ENCODE measurements around the gene CENPL. TPM values are rescaled to one million over a fixed set of nuclear protein-coding genes. Genes with fewer than 3 reads are reported as not detected.

CENPL gene
- total RNA-seq, 6 experiments from 2014 or later = 1.0 to 2.2 (median 1.6) TPM

DNA sequence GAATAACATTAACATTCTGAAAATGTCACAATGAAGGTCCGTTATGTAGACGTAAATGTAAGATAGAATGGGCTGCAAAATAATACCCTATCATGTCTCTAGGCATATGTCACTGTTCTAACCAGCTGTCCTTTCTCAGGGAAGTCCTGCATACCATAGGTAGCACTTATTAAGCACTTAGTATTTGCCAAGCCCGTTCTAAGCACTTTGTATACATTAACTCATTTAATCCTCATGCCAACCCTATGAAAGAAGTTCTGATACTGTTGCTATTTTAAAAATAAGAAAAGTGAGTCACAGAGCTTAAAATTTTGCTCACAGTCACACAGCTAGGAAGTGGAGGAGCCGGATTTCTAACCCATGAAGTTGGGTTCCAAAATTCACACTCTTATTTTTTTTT, 27.4 kb upstream of the CENPL start:
- DNase-seq (no peak), ATAC-seq (no peak)
- H3K36me3 ChIP-seq = peaks cover 0 to 20% (median 0%) of the 10 kb centered on the region in 4 donors
- intact Hi-C loops (cut with DNase I) = no loop called here
- H3K4me3 ChIP-seq = no peak overlapping the region
- H3K27me3 ChIP-seq = no peaks in the 10 kb centered on the region
- WGBS (ENCODE audit: insufficient coverage, low coverage, low lambda C conversion rate, missing lambda C conversion rate) = 90% methylated on average over 4 of the region's 4 CpGs
- no peaks in the 10 kb centered on the region for H3K4me1 ChIP-seq
- H3K9me3 ChIP-seq = no peaks in the 10 kb centered on the region
- TF ChIP-seq POLR2A (IDR thresholded peaks at IDR 0.05) = no peak
- TF ChIP-seq, protein P1, sequence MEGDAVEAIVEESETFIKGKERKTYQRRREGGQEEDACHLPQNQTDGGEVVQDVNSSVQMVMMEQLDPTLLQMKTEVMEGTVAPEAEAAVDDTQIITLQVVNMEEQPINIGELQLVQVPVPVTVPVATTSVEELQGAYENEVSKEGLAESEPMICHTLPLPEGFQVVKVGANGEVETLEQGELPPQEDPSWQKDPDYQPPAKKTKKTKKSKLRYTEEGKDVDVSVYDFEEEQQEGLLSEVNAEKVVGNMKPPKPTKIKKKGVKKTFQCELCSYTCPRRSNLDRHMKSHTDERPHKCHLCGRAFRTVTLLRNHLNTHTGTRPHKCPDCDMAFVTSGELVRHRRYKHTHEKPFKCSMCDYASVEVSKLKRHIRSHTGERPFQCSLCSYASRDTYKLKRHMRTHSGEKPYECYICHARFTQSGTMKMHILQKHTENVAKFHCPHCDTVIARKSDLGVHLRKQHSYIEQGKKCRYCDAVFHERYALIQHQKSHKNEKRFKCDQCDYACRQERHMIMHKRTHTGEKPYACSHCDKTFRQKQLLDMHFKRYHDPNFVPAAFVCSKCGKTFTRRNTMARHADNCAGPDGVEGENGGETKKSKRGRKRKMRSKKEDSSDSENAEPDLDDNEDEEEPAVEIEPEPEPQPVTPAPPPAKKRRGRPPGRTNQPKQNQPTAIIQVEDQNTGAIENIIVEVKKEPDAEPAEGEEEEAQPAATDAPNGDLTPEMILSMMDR (IDR thresholded peaks at IDR 0.05) = no peak
- H3K27ac ChIP-seq = no peak overlapping the region

DNA sequence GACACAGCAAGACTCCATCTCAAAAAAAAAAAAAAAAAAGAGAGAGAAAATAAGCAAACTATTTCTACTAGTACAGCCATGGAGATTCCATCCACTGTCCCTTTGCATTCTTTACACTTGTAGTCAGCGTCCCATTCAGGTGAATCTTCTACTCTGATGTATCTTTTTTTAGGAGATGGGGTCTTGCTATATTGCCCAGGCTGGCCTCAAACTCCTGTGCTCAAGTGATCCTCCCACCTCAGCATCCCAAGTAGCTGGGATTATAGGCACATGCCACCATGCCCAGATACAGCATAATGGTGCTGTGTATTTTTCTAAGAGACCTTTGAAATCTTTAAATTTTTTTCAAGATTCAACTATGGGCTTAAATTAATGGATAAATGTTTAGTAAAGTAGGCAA, 8.1 kb upstream of the CENPL start:
- no peak overlapping the region for H3K27ac ChIP-seq
- H3K4me3 ChIP-seq = no peak overlapping the region
- WGBS (ENCODE audit: insufficient coverage, low coverage, low lambda C conversion rate, missing lambda C conversion rate) = 100% methylated on average over 1 of the region's 1 CpG
- H3K4me1 ChIP-seq = no peaks in the 10 kb centered on the region
- H3K27me3 ChIP-seq = no peaks in the 10 kb centered on the region
- DNase-seq (no peak), ATAC-seq (no peak)
- intact Hi-C loops (cut with DNase I) = no loop called here
- H3K36me3 ChIP-seq = peaks cover 0 to 35% (median 10%) of the 10 kb centered on the region in 4 donors
- H3K9me3 ChIP-seq = no peaks in the 10 kb centered on the region
- TF ChIP-seq POLR2A (IDR thresholded peaks at IDR 0.05) = no peak
- TF ChIP-seq, protein P1 (IDR thresholded peaks at IDR 0.05) = no peak

DNA sequence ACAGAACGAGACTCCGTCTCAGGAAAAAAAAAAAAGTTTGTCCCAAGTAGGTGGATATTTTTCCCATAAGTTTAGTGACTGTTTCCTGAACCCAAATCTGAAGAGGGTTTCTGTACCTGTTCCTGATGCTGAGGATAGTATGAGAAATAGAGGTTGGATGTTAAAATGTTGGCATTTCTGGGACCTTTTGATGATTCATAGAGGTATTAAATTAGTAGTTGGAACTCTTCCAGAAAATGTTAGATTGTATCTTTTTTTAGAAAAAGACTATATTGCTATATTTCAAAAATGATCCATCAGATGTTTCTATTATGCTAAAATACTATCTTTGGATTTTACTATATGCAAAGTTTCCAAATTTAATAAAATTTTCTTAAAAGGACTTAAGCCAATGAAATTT, 2.9 kb upstream of the CENPL start:
- peaks cover 0 to 6% (median 0%) of the 10 kb centered on the region in 4 donors for H3K4me1 ChIP-seq
- 38% methylated on average over 2 of the region's 2 CpGs for WGBS (ENCODE audit: insufficient coverage, low coverage, low lambda C conversion rate, missing lambda C conversion rate)
- no peak overlapping the region for H3K4me3 ChIP-seq
- TF ChIP-seq, protein P1 (IDR thresholded peaks at IDR 0.05) = no peak
- no peak for TF ChIP-seq POLR2A (IDR thresholded peaks at IDR 0.05)
- intact Hi-C loops (cut with DNase I) = no loop called here
- ATAC-seq (no peak), DNase-seq (no peak)
- no peaks in the 10 kb centered on the region for H3K27me3 ChIP-seq
- no peaks in the 10 kb centered on the region for H3K9me3 ChIP-seq
- no peak overlapping the region for H3K27ac ChIP-seq
- peaks cover 0 to 7% (median 5%) of the 10 kb centered on the region in 4 donors for H3K36me3 ChIP-seq

DNA sequence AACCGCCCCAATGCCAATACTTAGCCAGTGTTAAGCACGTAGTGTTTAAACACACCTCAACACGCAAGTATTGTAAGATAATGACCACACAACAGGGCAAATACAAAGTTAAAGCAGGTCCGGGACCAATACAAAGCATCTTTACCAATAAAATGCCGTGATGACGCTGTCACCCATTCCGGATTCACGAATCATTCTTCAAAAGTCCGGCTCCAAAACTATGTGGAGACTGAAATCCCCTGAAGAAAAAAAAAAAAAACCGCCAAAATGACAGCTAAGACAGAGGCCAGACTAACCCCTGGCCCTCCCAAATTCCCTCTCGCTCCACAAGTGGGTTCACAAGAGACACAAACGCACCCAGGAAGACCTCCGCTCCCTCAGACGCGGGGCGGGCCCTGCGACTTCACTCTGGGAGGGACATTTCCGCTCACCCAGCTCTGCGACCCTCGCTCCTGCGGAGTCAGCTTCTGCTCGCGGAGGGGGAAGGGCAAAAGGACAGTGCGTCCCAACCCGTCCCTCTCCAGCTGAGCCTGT, 835 bp downstream of the CENPL start:
- peaks cover 0 to 6% (median 0%) of the 10 kb centered on the region in 4 donors for H3K4me1 ChIP-seq
- no peak for DNase-seq
- H3K27ac ChIP-seq = peak overlapping the region; percentile 63 to 84 (median 81)
- no peak for TF ChIP-seq POLR2A (IDR thresholded peaks at IDR 0.05)
- TF ChIP-seq, protein P1 (IDR thresholded peaks at IDR 0.05) = no peak
- intact Hi-C loops (cut with DNase I) = no loop called here
- H3K4me3 ChIP-seq = peak overlapping the region; percentile 68 to 89 (median 74)
- H3K36me3 ChIP-seq = no peaks in the 10 kb centered on the region
- WGBS (ENCODE audit: insufficient coverage, low coverage, low lambda C conversion rate, missing lambda C conversion rate) = 0% methylated on average over 20 of the region's 25 CpGs
- no peak for ATAC-seq
- no peaks in the 10 kb centered on the region for H3K27me3 ChIP-seq
- no peaks in the 10 kb centered on the region for H3K9me3 ChIP-seq

Measured in right lobe of liver (tissue), 6 donors.